Uterus (tissue), 4 donors: ENCODE results near the gene KCNH1. TPM values are rescaled to one million over a fixed set of nuclear protein-coding genes. Genes with fewer than 3 reads are reported as not detected.

Experiments used
- DNase-seq, 2 donors: peaks; one replicate each; pipeline ENCODE4 v3.0.0-alpha.2; 2019 to 2020
- H3K27ac ChIP-seq, 2 donors: fragments of 200-600 bp; sonication (generic); 1 replicate in 1 of 2; 2 replicates in 1 of 2; pipeline ENCODE4 v1.5.1; 2016 to 2018
- H3K27me3 ChIP-seq, 2 donors: fragments of 200-600 bp; sonication (generic); one replicate each; pipeline ENCODE4 v1.5.1; 2018 to 2019; ENCODE audit warnings: control low read depth in 1 of 2
- H3K36me3 ChIP-seq, 2 donors: fragments of 200-600 bp; sonication (generic); one replicate each; pipeline ENCODE4 v1.5.1; 2019; ENCODE audit warnings: control low read depth in 1 of 2
- H3K4me1 ChIP-seq, 2 donors: fragments of 200-600 bp; sonication (generic); one replicate each; pipeline ENCODE4 v1.5.1; 2018 to 2019; ENCODE audit warnings: control low read depth in 1 of 2
- H3K4me3 ChIP-seq, 2 donors: fragments of 200-600 bp; sonication (generic); 1 replicate in 1 of 2; 2 replicates in 1 of 2; pipeline ENCODE4 v1.5.1; 2018 to 2019; ENCODE audit warnings: mild to moderate bottlenecking in 1 of 2
- H3K9me3 ChIP-seq, 2 donors: fragments of 200-600 bp; sonication (generic); one replicate each; pipeline ENCODE4 v1.5.1; 2019; ENCODE audit warnings: control low read depth in 1 of 2
- POLR2A ChIP-seq, 2 donors: fragments of 450-650 bp; IDR thresholded peaks; one replicate each; pipeline ENCODE4 v1.6.1; 2016; ENCODE audit warnings: antibody characterized with exemption in 2 of 2, mild to moderate bottlenecking in 1 of 2, moderate library complexity in 1 of 2
- intact Hi-C: fragments of 100-400 bp; cut with DNase I; formaldehyde crosslinking; loops from one replicate; pipeline ENCODE4 v1.15.1; 2023; ENCODE audit warnings: low total_unique reads
- total RNA-seq, 4 donors: library from RNA; depleted of rRNA in 3 of 4; stranded (reverse); fragments of >200 nt in 3 of 4; gene quantifications; one replicate each; pipeline versions ENCODE4 v1.1.0 to v1.2.4, GENCODE V29; 2014 to 2023
- TF ChIP-seq, protein P1 (sequence below), 4 experiments: fragments of 200-600 bp in 2 of 4; fragments of 450-650 bp in 2 of 4; sonication (generic) in 2 of 4; IDR thresholded peaks; one replicate each; pipeline ENCODE4 v1.5.1; 2016 to 2019; ENCODE audit warnings: antibody characterized with exemption in 4 of 4, mild to moderate bottlenecking in 2 of 4, moderate library complexity in 1 of 4
- donor health status: DM: yes; HTN: yes; CAD: no.

KCNH1 gene
- total RNA-seq, 4 donors from 2014 or later: 1.1 to 1.5 TPM; not detected in 2

DNA sequence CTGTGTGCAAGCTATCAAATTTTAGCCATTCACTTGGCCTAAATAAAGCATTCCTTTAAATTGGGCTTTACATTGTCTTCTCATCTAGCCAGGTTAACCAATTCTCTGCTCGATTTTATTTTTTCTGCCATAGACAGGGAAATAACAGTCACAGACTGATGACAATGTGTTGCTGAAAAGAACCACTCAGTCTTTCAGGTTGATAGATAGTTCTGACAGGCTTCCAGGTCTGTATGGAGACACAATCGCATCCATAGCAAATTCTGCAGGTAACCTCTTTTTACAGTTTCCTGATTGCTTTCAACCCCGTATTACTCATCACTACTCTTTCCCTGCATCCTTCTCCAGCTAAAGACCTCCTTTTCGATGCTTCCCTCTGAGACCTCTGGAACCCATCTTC lies 198.0 kb downstream of the KCNH1 start:
- no peaks in the 10 kb centered on the region for H3K27me3 ChIP-seq
- no peak for DNase-seq
- H3K4me1 ChIP-seq: no peaks in the 10 kb centered on the region
- intact Hi-C loops: no loop called here
- no peak overlapping the region for H3K27ac ChIP-seq
- H3K4me3 ChIP-seq: no peak overlapping the region
- TF ChIP-seq POLR2A (IDR thresholded peaks at IDR 0.05): no peak
- TF ChIP-seq, protein P1, sequence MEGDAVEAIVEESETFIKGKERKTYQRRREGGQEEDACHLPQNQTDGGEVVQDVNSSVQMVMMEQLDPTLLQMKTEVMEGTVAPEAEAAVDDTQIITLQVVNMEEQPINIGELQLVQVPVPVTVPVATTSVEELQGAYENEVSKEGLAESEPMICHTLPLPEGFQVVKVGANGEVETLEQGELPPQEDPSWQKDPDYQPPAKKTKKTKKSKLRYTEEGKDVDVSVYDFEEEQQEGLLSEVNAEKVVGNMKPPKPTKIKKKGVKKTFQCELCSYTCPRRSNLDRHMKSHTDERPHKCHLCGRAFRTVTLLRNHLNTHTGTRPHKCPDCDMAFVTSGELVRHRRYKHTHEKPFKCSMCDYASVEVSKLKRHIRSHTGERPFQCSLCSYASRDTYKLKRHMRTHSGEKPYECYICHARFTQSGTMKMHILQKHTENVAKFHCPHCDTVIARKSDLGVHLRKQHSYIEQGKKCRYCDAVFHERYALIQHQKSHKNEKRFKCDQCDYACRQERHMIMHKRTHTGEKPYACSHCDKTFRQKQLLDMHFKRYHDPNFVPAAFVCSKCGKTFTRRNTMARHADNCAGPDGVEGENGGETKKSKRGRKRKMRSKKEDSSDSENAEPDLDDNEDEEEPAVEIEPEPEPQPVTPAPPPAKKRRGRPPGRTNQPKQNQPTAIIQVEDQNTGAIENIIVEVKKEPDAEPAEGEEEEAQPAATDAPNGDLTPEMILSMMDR (IDR thresholded peaks at IDR 0.05): no peak
- H3K36me3 ChIP-seq: no peaks in the 10 kb centered on the region
- no peaks in the 10 kb centered on the region for H3K9me3 ChIP-seq

DNA sequence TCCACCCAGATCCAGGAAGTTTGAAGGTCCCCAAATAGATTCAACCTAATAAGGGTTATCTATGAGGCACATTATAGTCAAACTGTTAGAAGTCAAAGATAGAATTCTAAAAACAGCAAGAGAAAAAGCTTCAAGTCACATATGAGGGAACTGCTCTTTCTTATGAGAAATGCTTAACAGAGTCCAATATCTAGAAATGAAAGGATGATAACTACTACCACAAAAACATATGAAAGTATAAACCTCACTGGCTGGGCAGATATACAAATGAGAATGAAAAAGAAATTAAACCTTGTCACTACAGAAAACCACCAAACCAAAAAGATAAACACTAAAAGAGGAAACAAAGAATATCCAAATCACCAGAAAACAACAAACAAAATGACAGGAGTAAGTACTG lies 201.8 kb downstream of the KCNH1 start:
- Histone ChIP-seq H3K36me3 (no peaks in the 10 kb centered on the region), H3K4me3 (no peak overlapping the region), H3K27me3 (no peaks in the 10 kb centered on the region), H3K4me1 (no peaks in the 10 kb centered on the region), H3K9me3 (no peaks in the 10 kb centered on the region), H3K27ac (no peak overlapping the region)
- no peak for DNase-seq
- TF ChIP-seq, protein P1 (IDR thresholded peaks at IDR 0.05): no peak
- no peak for TF ChIP-seq POLR2A (IDR thresholded peaks at IDR 0.05)
- intact Hi-C loops: no loop called here

DNA sequence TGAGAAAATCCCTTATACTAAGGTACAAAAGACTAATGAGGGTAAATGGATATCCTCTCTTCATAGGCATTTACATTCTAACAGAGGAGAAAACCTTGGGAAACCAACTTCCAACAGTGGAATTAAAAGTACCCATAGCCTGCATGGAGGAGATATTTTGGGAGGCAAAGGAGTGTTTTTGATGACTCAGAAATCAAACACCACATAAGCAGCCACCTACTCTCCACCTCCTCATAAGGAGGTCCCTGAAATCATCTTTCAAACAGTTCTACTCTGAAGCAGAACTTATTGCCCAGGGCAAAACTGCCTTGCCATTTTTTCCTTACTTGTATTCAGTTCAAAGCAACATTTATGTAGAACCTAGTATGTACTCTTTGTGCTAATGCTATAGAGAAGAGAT lies 211.3 kb downstream of the KCNH1 start:
- intact Hi-C loops: no loop called here
- DNase-seq: no peak
- no peaks in the 10 kb centered on the region for H3K9me3 ChIP-seq
- no peak overlapping the region for H3K4me3 ChIP-seq
- no peaks in the 10 kb centered on the region for H3K27me3 ChIP-seq
- TF ChIP-seq POLR2A (IDR thresholded peaks at IDR 0.05): no peak
- TF ChIP-seq, protein P1 (IDR thresholded peaks at IDR 0.05): no peak
- no peaks in the 10 kb centered on the region for H3K4me1 ChIP-seq
- H3K27ac ChIP-seq: no peak overlapping the region
- no peaks in the 10 kb centered on the region for H3K36me3 ChIP-seq

DNA sequence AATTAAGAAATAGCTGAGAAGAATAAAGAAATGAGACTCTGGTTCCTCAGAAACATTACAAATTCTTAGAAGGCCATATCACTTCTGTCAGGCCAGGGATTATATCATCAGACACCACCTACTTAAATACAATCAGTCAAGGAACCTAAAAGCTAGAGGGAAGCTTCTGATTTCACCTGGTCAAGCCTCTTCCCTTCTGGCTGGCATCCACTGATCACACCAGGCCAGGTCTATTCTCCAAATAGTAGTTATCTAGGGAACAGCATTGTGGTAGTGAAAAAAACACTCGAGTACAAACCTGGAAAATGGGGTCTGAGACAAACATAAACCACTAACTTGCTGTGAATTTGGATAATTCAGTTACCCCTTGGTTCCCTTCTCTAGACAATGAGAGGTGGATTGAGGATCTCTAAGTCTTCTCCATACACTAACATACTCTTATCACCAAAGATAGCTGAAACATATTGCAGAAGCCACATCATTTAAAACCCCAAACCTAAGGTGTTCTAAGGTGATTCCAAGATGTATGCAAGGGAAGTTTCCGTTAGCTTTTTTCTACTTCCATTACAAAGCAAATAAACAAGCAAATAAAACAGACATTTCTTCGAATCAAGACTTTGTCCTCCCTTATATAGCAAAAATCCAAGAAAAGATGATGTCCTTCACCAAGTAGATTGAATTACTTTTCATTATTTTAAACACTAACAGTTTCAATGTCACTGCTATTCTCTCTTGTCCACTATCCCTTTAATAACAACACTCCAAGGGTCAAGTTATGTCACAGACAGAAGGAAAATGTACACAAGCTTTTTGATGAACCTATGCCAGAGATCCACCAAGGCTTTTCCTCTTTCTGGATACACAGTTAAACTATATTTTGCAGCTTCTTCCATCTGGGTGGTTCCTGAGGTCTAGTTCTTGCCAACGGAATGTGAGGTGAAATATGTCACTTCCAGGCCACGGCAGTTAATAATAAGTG lies 212.9 kb downstream of the KCNH1 start:
- H3K4me3 ChIP-seq: no peak overlapping the region
- no peaks in the 10 kb centered on the region for H3K27me3 ChIP-seq
- H3K27ac ChIP-seq: no peak overlapping the region
- H3K9me3 ChIP-seq: no peaks in the 10 kb centered on the region
- H3K36me3 ChIP-seq: no peaks in the 10 kb centered on the region
- DNase-seq: no peak
- intact Hi-C loops: no loop called here
- H3K4me1 ChIP-seq: no peaks in the 10 kb centered on the region
- no peak for TF ChIP-seq POLR2A (IDR thresholded peaks at IDR 0.05)
- TF ChIP-seq, protein P1 (IDR thresholded peaks at IDR 0.05): no peak

DNA sequence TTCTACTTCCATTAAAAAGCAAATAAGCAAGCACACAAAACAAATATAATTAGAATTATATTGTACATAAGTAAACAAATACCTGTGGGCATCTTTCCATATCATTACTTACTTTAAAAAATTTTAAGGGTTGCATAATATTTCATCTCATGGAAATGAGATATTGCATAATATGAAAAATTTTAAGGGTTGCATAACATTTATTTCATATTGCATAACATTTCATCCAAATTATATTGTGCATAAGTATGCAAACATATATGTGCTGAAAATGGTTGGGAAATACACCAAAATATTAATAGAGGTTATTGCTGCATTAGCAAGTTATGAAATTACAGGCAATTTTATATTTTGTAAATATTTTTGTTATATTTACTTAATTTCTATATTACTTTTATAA lies 213.7 kb downstream of the KCNH1 start:
- Histone ChIP-seq H3K4me3 (no peak overlapping the region), H3K36me3 (no peaks in the 10 kb centered on the region), H3K27me3 (no peaks in the 10 kb centered on the region), H3K4me1 (no peaks in the 10 kb centered on the region), H3K9me3 (no peaks in the 10 kb centered on the region), H3K27ac (no peak overlapping the region)
- no peak for TF ChIP-seq POLR2A (IDR thresholded peaks at IDR 0.05)
- TF ChIP-seq, protein P1 (IDR thresholded peaks at IDR 0.05): no peak
- intact Hi-C loops: no loop called here
- DNase-seq: no peak
